ENCODE results near the gene OR9G4.

The OR9G4 gene

GRCh38 chr11:56751480-56751879 is 3.0 kb upstream of the OR9G4 start:
- H3K4me3 ChIP-seq (replicated peaks; ENCODE audit: low read depth, low read length), result no peak overlapping the region
- no peaks in the 10 kb centered on the region for H3K27me3 ChIP-seq (replicated peaks; ENCODE audit: control insufficient read depth, insufficient read depth, low read length)
- no peak for TF ChIP-seq CTCF (IDR thresholded peaks at IDR 0.05; ENCODE audit: insufficient read depth, low read length, poor library complexity, severe bottlenecking)
- no peak for DNase-seq (ENCODE audit: extremely low read depth, insufficient read length)
- H3K36me3 ChIP-seq (ENCODE audit: control insufficient read depth, insufficient read depth, low read length), result no peaks in the 10 kb centered on the region

GRCh38 chr11:56750190-56750589 is 1.7 kb upstream of the OR9G4 start:
- no peaks in the 10 kb centered on the region for H3K36me3 ChIP-seq (ENCODE audit: control insufficient read depth, insufficient read depth, low read length)
- no peak for TF ChIP-seq CTCF (IDR thresholded peaks at IDR 0.05; ENCODE audit: insufficient read depth, low read length, poor library complexity, severe bottlenecking)
- no peak for DNase-seq (ENCODE audit: extremely low read depth, insufficient read length)
- no peak overlapping the region for H3K4me3 ChIP-seq (replicated peaks; ENCODE audit: low read depth, low read length)
- no peaks in the 10 kb centered on the region for H3K27me3 ChIP-seq (replicated peaks; ENCODE audit: control insufficient read depth, insufficient read depth, low read length)

- TF ChIP-seq CTCF (IDR thresholded peaks at IDR 0.05; ENCODE audit: insufficient read depth, low read length, poor library complexity, severe bottlenecking), result no peak
- Histone ChIP-seq H3K27me3 (replicated peaks; ENCODE audit: control insufficient read depth, insufficient read depth, low read length) (no peaks in the 10 kb centered on the region), H3K36me3 (ENCODE audit: control insufficient read depth, insufficient read depth, low read length) (no peaks in the 10 kb centered on the region), H3K4me3 (replicated peaks; ENCODE audit: low read depth, low read length) (no peak overlapping the region)
- DNase-seq (ENCODE audit: extremely low read depth, insufficient read length), result no peak
These were observed 7.6 kb downstream of the OR9G4 start for GRCh38 chr11:56740886-56741285.

GRCh38 chr11:56740107-56740506 is 8.4 kb downstream of the OR9G4 start:
- Histone ChIP-seq H3K36me3 (ENCODE audit: control insufficient read depth, insufficient read depth, low read length) (no peaks in the 10 kb centered on the region), H3K4me3 (replicated peaks; ENCODE audit: low read depth, low read length) (no peak overlapping the region), H3K27me3 (replicated peaks; ENCODE audit: control insufficient read depth, insufficient read depth, low read length) (no peaks in the 10 kb centered on the region)
- no peak for TF ChIP-seq CTCF (IDR thresholded peaks at IDR 0.05; ENCODE audit: insufficient read depth, low read length, poor library complexity, severe bottlenecking)
- DNase-seq (ENCODE audit: extremely low read depth, insufficient read length), result no peak

- DNase-seq (ENCODE audit: extremely low read depth, insufficient read length), result no peak
- Histone ChIP-seq H3K27me3 (replicated peaks; ENCODE audit: control insufficient read depth, insufficient read depth, low read length) (no peaks in the 10 kb centered on the region), H3K36me3 (ENCODE audit: control insufficient read depth, insufficient read depth, low read length) (no peaks in the 10 kb centered on the region), H3K4me3 (replicated peaks; ENCODE audit: low read depth, low read length) (no peak overlapping the region)
- TF ChIP-seq CTCF (IDR thresholded peaks at IDR 0.05; ENCODE audit: insufficient read depth, low read length, poor library complexity, severe bottlenecking), result no peak
These were observed 28.0 kb downstream of the OR9G4 start for GRCh38 chr11:56720513-56720912.

- Histone ChIP-seq H3K36me3 (ENCODE audit: control insufficient read depth, insufficient read depth, low read length) (no peaks in the 10 kb centered on the region), H3K4me3 (replicated peaks; ENCODE audit: low read depth, low read length) (no peak overlapping the region), H3K27me3 (replicated peaks; ENCODE audit: control insufficient read depth, insufficient read depth, low read length) (no peaks in the 10 kb centered on the region)
- DNase-seq (ENCODE audit: extremely low read depth, insufficient read length), result no peak
- TF ChIP-seq CTCF (IDR thresholded peaks at IDR 0.05; ENCODE audit: insufficient read depth, low read length, poor library complexity, severe bottlenecking), result no peak
These were observed 32.1 kb downstream of the OR9G4 start for GRCh38 chr11:56716379-56716854.

All from GM06990 (cell line).